Fibroblast of lung (primary cell): Measurements from ENCODE around the gene FOSL2. TPM values are rescaled to one million over a fixed set of nuclear protein-coding genes. Genes with fewer than 3 reads are reported as not detected.
A peak's percentile ranks its signal among the peaks of the same experiment; 100 is the strongest.

Experiments used
- DNase-seq, 2 donors: peaks; one replicate each; pipeline versions ENCODE4 v3.0.0 to v3.0.0-alpha.2; 2010; ENCODE audit warnings: low read depth in 2 of 2
- H2AFZ ChIP-seq: 2 replicates; pipeline ENCODE4 v1.5.1; 2012; ENCODE audit warnings: low read length, control low read depth, inconsistent platforms
- H3K27ac ChIP-seq: 2 replicates; pipeline ENCODE4 v1.5.1; 2011; ENCODE audit warnings: low read length, control low read depth; ENCODE audit not compliant: insufficient read depth
- H3K27me3 ChIP-seq: 2 replicates; pipeline ENCODE4 v1.5.1; 2011; ENCODE audit warnings: mild to moderate bottlenecking, low read length; ENCODE audit not compliant: control insufficient read depth, insufficient read depth
- H3K36me3 ChIP-seq: 2 replicates; pipeline ENCODE4 v1.5.1; 2011; ENCODE audit warnings: low read length; ENCODE audit not compliant: control insufficient read depth, insufficient read depth
- H3K4me1 ChIP-seq: 2 replicates; pipeline ENCODE4 v1.5.1; 2011; ENCODE audit warnings: low read length; ENCODE audit not compliant: control insufficient read depth, insufficient read depth; ENCODE audit errors: extremely low read depth
- H3K4me2 ChIP-seq: 2 replicates; pipeline ENCODE4 v1.5.1; 2011; ENCODE audit warnings: low read length, control low read depth; ENCODE audit not compliant: insufficient read depth; ENCODE audit errors: extremely low read depth
- H3K4me3 ChIP-seq, 4 experiments: fragments of 200-600 bp in 1 of 4; sonication (generic) in 1 of 4; replicated peaks in 1 of 4; 2 replicates each; pipeline ENCODE4 v1.5.1; 2011 to 2016; ENCODE audit warnings: low read length in 4 of 4, low read depth in 3 of 4, mild to moderate bottlenecking in 3 of 4, control low read depth in 2 of 4, inconsistent platforms in 1 of 4, mixed read lengths in 1 of 4; ENCODE audit not compliant: insufficient read depth in 1 of 4; ENCODE audit errors: control extremely low read depth in 1 of 4
- H3K79me2 ChIP-seq: 2 replicates; pipeline ENCODE4 v1.5.1; 2012; ENCODE audit warnings: mild to moderate bottlenecking, low read length, inconsistent platforms; ENCODE audit not compliant: control insufficient read depth, insufficient read depth
- H3K9ac ChIP-seq: 2 replicates; pipeline ENCODE4 v1.5.1; 2011; ENCODE audit warnings: mild to moderate bottlenecking, low read length, control low read depth; ENCODE audit not compliant: insufficient read depth
- H3K9me3 ChIP-seq: 2 replicates; pipeline ENCODE4 v1.5.1; 2012; ENCODE audit warnings: low read depth, low read length; ENCODE audit not compliant: control insufficient read depth, insufficient read depth
- H4K20me1 ChIP-seq: 2 replicates; pipeline ENCODE4 v1.5.1; 2011; ENCODE audit warnings: low read length; ENCODE audit not compliant: control insufficient read depth, insufficient read depth; ENCODE audit errors: extremely low read depth
- EZH2 ChIP-seq: IDR thresholded peaks from 2 replicates; pipeline ENCODE4 v1.5.1; 2012; ENCODE audit warnings: low read length, control low read depth, mild to moderate bottlenecking; ENCODE audit errors: missing control alignments
- polyA plus RNA-seq, 2 donors: library from polyadenylated mRNA; depleted of rRNA in 1 of 2; stranded (reverse) in 1 of 2; unstranded in 1 of 2; fragments of >200 nt; gene quantifications; 2 replicates each; pipeline ENCODE4 v1.2.1, GENCODE V29; 2011 to 2012; ENCODE audit warnings: missing spikeins in 1 of 2
- total RNA-seq: library from RNA; depleted of rRNA; stranded (reverse); fragments of >200 nt; gene quantifications from 2 replicates; pipeline ENCODE4 v1.2.1, GENCODE V29; 2014
- TF ChIP-seq, protein P1 (sequence below), 2 donors: IDR thresholded peaks in 1 of 2; conservative IDR thresholded peaks in 1 of 2; 1 replicate in 1 of 2; 2 replicates in 1 of 2; pipeline ENCODE4 v1.5.1; 2011 to 2012; ENCODE audit warnings: low read length in 2 of 2, control low read depth in 1 of 2, inconsistent platforms in 1 of 2, low read depth in 1 of 2, mild to moderate bottlenecking in 1 of 2

FOSL2 gene
- total and polyA plus RNA-seq, 2 donors (not counting 1 experiment from before 2014, with no cell fraction given) = 58.9 to 83.6 TPM

GRCh38 chr2:28399956-28400355 is 7.3 kb downstream of the FOSL2 start:
- Histone ChIP-seq H3K27ac (no peak overlapping the region), H3K4me1 (peaks cover 18% of the 10 kb centered on the region), H3K9me3 (no peaks in the 10 kb centered on the region), H3K4me3 (peak overlapping the region in 1 of 4 experiments; percentile 12), H4K20me1 (peaks cover 3% of the 10 kb centered on the region), H3K9ac (no peak overlapping the region), H3K36me3 (peaks cover 18% of the 10 kb centered on the region), H2AFZ (no peak overlapping the region), H3K4me2 (peak overlapping the region; percentile 16), H3K27me3 (no peaks in the 10 kb centered on the region), H3K79me2 (peaks cover 100% of the 10 kb centered on the region)
- no peak for DNase-seq
- TF ChIP-seq, protein P1, sequence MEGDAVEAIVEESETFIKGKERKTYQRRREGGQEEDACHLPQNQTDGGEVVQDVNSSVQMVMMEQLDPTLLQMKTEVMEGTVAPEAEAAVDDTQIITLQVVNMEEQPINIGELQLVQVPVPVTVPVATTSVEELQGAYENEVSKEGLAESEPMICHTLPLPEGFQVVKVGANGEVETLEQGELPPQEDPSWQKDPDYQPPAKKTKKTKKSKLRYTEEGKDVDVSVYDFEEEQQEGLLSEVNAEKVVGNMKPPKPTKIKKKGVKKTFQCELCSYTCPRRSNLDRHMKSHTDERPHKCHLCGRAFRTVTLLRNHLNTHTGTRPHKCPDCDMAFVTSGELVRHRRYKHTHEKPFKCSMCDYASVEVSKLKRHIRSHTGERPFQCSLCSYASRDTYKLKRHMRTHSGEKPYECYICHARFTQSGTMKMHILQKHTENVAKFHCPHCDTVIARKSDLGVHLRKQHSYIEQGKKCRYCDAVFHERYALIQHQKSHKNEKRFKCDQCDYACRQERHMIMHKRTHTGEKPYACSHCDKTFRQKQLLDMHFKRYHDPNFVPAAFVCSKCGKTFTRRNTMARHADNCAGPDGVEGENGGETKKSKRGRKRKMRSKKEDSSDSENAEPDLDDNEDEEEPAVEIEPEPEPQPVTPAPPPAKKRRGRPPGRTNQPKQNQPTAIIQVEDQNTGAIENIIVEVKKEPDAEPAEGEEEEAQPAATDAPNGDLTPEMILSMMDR (conservative IDR thresholded peaks at IDR 0.05 in 1 of 2, IDR thresholded peaks at IDR 0.05 in 1 of 2; ENCODE audit: low read depth in 1 of 2, low read length in 2 of 2) = no peak
- no peak for TF ChIP-seq EZH2

- Histone ChIP-seq H3K4me2 (no peak overlapping the region), H3K79me2 (peaks cover 100% of the 10 kb centered on the region), H3K4me1 (peaks cover 18% of the 10 kb centered on the region), H3K4me3 (no peak overlapping the region), H3K27ac (no peak overlapping the region), H3K9me3 (no peaks in the 10 kb centered on the region), H3K9ac (no peak overlapping the region), H3K36me3 (peaks cover 23% of the 10 kb centered on the region), H3K27me3 (no peaks in the 10 kb centered on the region), H2AFZ (no peak overlapping the region), H4K20me1 (peaks cover 3% of the 10 kb centered on the region)
- TF ChIP-seq, protein P1 (conservative IDR thresholded peaks at IDR 0.05 in 1 of 2, IDR thresholded peaks at IDR 0.05 in 1 of 2; ENCODE audit: low read depth in 1 of 2, low read length in 2 of 2) = no peak
- no peak for TF ChIP-seq EZH2
- no peak for DNase-seq
These were observed 7.8 kb downstream of the FOSL2 start for GRCh38 chr2:28400419-28400818.

DNA sequence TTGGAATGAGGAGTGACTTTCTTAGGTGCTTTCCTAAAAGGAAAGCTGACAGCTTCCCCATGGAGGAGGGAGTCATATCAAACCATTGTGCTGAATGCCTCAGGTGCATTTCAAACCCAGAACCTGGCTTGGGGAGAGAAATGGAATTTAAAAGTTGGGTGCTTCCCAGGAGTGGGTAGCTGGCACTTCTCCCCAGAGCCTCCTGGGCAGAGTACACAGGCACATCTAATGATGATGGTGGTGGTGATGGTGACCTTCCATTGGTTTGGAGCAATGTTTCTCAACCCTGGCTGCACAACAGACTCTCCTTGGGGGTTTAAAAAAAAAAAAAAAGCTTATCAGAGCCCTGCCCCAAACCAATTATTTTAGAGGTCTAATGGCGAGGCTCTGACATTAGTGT is 8.3 kb downstream of the FOSL2 start:
- Histone ChIP-seq H3K4me2 (no peak overlapping the region), H3K4me1 (peaks cover 20% of the 10 kb centered on the region), H3K9me3 (no peaks in the 10 kb centered on the region), H3K9ac (no peak overlapping the region), H3K79me2 (peaks cover 100% of the 10 kb centered on the region), H3K27me3 (no peaks in the 10 kb centered on the region), H4K20me1 (peaks cover 3% of the 10 kb centered on the region), H2AFZ (no peak overlapping the region), H3K4me3 (no peak overlapping the region), H3K27ac (no peak overlapping the region), H3K36me3 (peaks cover 26% of the 10 kb centered on the region)
- no peak for DNase-seq
- TF ChIP-seq, protein P1 (conservative IDR thresholded peaks at IDR 0.05 in 1 of 2, IDR thresholded peaks at IDR 0.05 in 1 of 2; ENCODE audit: low read depth in 1 of 2, low read length in 2 of 2) = no peak
- TF ChIP-seq EZH2 = no peak
